Forelimb muscle (tissue), 1 donor: Measurements from ENCODE around the gene IRAK1. TPM values are rescaled to one million over a fixed set of nuclear protein-coding genes. Genes with fewer than 3 reads are reported as not detected.

Experiments used
- DNase-seq: peaks from one replicate; pipeline ENCODE4 v3.0.0-alpha.2; 2013; ENCODE audit warnings: low read depth
- polyA plus RNA-seq: library from polyadenylated mRNA; unstranded; fragments of 120-200 nt; gene quantifications from one replicate; pipeline ENCODE4 v1.2.1, GENCODE V29; 2013; ENCODE audit not compliant: insufficient read length

The IRAK1 gene
- 46.7 TPM for polyA plus RNA-seq

DNA sequence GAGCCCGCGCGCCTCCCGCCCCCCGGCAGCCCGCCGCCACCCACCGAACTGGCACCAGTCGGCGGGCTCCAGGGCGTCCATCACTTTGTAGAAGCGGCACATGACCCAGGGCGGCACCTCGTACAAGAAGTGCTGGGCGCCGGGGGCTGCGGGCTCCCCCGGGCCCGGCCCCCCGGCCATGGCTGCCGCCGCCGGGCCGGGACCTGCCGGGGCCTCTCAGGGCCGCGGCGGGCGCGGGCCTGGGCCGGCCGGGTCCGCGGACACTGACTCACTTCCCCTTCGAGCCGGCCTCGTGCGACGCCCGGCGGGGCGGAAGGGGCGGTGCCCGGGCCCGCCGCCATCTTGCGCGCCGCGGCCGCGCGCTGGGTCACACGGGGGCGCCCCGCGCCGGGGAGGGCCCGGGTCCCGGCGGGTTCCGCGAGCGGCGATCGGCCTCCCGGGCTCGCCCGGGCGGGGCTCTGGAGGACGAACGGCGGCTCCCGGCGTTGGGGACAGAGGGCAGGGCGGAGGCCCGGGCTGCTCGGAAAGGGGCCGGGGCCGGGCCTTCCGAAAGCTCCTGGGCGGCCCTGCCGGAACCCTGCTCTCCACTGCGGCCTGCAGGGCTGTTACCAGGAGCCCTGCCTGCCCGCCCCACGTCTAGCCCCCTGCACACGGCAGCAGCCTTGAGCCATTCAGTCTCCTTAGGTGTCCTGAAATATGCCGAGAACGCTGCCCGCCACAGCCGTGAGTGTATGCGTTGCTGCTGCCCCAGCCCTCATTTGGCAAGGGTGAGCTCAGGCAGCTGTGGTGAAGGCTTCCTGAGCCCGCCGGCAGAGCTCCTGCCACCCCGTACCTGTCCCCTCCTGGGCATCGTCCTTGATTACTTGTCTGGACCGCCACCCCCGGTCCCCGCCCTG lies at the start of gene IRAK1:
TSS of gene IRAK1 (minus strand) at position 270 of the 896 bp plus-strand sequence. CDS start at position 180, 90 bp downstream.
- DNase-seq, result no peak

DNA sequence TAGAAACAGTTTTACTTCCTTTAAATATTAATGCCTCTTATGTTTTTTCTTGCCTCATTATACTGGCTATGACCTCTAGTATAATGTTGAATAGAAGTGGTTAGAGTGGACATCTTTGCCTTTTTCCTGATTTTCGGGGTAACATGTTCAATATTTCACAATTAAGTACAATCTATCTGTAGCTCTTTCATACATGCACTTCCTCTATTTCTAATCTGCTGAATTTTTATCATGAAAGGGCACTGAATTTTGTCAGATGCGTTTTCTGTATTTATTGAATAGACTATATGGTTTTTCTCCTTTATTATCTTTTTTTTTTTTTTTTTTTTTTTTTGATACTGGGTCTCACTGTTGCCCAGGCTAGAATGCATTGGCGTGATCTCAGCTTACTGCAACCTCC lies 48.9 kb upstream of the IRAK1 start:
- no peak for DNase-seq

DNA sequence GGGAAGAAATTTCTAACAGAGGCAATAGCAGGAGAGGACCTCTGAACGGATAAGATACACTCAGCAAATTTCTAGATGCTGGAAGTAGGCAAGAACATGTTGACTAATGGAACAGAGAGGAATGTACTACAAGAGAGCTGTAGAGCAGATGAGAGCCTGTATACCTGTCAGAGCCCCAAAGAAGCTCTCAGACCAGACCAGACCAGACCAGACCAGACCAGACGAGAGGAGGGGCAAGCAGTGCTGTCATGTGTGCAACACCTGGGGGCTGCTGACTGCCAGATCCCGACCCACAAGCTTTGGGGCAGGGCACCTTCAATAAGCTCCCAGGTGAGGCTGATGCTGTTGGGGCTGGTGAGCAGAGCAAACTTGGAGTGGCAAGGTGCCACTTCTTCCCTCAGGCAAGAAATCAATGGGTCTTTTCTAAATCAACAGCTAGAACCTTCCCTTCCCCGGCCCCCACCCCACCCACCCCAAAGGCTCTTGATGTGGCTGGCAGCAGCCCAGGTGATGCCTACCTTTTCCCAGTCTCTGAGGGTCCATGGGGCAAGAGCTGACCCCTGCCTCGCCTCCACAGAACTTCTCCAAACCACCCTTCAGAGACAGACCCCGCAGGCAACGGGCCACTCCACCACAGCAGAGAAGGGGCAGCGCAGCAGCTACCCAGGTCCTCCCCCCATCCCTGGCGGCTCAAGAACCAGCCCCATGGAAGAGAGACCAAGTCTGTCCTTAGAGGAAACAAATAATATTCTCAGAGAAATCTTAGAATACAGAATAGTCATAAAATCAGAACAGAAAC lies 45.1 kb upstream of the IRAK1 start:
- DNase-seq, result no peak

DNA sequence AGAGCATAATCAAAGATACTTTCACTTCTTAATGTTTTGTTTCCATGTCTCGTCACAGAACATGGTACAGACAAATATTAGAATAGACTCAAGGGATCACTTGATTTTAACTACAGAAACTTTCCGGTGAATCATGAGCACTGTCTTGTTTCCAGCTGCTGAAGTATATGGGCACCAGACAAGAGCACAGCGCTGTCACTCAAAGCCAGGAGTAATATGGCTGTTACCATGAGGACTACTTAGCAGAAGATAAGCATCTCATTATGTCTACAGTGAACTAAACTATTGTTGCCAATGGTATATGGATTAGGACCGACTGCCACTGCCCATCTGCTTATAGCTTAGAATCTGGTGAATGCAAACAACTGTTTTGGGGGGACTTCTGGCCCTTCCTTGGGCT lies 43.5 kb upstream of the IRAK1 start:
- DNase-seq, result no peak

DNA sequence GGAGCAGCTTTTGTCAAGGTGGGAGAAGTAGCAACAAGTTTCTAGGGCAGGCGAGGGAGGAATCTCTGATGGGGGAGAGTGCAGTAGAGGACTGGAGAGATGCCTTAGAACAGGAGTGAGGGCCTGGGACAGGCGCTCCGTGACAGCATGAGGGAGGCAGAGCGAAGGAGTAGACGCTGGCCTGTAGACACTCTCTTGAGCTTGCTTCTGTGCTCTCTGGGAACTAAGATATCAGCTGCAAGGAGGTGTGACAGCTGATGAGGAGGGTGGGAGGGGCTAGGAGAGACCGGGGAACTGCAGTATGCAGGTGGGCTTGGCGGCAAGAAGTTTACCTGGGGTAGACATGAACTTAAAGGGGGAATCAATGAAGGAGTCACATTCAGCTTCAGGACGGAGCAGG lies 42.1 kb upstream of the IRAK1 start:
- no peak for DNase-seq

DNA sequence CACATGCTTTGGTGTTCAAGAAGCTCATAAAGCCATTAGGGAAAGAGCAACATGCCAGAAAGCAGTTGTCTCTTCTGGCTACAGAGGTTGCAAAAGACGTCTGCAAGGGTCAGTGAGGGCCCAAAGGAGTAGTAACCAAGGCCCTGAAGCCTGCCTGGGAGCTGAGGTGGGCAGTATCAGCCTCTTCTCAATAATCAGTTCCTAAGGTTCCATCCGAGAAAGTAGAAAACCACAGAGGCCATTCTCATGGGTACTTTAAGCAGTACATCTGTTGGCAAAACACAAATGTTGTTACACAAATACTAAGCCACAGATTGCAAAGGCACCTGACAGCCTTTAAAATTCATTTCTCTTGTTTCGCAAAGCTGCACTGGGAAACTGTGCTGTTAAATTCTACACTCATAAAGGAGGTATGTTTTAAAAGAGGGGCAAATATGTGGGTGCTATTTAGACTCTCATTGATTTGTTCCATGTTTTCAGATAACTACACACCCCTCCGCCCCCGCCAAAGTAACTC lies 40.1 kb upstream of the IRAK1 start:
- no peak for DNase-seq

DNA sequence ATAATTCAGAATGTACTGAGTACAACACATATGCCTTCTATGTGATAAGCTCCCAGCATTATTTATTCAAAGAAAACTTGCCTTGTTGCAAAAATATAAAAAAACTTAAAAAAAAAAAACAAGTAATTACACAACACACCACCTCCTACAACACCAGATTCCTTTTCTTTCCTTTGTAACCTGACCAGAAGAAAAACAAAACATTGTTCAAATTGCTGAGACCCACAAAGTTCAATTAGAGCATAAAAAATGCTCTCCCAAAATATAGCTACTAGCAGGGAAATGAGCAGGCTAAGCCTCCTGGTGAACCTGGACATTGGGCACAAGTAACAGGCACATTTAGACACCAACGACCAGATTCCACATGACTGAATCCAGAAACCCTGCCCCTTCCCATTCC lies 39.5 kb upstream of the IRAK1 start:
- DNase-seq, result no peak

DNA sequence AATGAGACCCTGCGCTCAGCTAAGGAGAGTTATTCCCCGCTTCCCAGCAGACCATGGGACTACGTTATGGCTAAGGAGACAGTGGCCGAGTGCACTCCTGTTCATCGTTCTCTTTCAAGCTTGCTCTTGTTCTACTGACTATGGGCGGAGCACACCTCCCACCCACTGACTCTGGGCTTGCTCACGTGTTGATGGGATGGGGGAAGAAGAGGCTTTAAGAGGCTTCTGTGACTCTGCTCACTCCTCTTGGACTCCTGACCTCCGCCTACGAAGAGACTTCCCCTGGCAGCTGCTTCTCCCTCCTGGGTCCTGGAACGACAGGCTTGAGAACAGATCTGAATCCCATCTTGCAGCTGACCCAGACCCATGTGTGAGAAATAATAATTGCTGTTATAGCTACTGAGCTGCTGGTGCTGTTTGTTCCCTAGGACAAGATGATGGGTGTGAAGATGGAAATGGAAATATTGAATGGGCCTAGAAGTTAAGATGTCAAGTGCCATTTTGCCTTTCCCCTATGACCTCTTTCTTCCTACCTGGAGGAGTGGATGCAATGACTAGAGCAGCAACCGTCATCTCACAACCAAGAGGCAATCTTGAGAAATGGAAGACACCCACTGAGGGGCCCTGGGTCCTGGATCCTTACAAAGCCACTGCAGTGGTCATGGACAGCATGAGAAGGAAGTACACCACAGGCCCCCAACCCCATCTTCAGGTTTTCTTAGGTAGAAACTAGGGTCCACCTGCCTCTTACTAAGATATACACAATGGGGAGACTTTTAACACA lies 38.7 kb upstream of the IRAK1 start:
- DNase-seq, result no peak

DNA sequence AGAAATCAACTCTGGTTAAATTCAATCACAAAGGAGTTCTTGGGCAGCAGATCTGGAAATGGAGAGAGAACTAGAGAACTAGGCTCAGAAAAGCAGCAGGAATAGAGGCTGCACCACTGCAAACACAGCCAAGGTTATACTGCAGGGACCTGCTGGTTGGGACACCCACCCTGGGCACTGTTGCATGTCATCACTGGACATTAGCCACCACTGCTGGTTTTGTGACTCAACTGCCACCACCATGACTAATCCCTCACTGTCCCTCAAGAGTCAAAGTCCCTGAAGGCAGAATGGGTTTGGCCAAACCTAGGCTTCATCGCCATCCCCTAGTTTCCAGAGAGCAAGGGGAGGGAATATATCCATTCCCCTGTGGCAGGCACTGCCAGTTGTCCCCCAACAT lies 38.1 kb upstream of the IRAK1 start:
- DNase-seq, result no peak

DNA sequence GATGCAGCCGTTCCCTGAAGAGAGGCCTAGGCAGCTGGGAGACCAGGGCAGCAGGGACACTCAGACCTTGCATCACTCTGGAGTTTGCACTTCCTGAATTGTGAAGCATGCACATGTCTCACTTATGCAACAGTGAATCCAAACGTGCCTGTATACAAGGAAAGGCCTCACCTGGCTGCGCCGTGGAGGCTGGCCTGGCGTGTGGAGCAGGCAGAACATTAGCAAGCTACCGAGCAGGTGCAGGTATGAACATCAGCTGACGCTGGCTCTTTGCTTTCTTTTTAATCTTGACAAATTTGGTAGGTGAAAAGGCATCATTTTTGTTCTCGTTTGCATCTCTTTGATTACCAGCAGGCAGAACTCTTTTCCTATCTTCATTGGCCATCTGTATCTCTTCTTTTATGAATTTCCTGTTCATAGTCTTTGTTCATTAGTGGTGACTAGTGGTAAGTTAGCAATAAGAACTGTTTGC lies 37.1 kb upstream of the IRAK1 start:
- no peak for DNase-seq

DNA sequence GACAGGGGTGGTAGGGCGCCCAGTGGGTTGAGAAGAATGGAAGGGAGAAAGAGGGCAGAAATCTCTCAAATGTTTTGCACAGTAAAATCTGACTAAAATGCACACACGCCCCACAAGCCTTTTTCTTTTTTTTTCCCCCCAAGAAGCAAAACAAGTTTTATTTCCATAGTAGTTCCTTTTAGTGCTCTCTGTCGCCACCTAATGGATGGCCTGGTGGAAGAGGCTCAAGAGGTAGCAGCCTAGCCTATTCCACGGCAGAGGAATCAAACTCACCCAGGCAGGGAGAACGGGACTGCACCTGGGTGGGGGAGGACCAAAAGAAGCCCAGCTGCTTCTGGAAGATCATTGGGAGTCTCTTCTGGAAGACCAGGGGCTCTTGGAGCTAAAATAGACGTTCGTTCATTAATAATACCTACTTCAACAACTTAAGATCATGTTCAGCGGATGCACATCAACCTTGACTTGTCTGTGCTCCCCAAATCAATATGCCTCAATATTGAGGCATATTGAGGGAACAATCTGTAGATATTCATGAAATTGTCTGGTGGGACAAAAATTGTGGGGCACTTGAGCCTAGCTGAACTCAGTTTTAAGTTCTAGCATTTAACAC lies 31.6 kb upstream of the IRAK1 start:
- DNase-seq, result peak; percentile 26

DNA sequence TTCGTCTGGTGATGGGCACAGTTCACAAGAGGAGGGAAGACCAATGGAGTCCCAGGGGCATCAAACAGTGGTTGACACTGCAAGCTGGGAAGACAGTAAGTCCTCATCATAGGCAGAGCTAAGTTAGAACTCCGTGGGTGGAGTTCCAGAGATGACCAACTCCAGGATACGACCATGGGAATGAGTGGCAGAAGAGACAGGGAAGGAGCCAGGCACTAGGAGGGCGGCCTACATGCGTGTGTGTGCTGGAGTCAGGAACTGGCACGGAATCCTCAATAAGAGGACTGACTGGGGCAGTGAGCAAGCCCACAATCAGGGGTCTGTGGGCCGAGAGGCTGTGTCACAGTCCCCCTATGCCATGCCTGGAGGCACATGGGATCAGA lies 30.4 kb upstream of the IRAK1 start:
- DNase-seq, result no peak

DNA sequence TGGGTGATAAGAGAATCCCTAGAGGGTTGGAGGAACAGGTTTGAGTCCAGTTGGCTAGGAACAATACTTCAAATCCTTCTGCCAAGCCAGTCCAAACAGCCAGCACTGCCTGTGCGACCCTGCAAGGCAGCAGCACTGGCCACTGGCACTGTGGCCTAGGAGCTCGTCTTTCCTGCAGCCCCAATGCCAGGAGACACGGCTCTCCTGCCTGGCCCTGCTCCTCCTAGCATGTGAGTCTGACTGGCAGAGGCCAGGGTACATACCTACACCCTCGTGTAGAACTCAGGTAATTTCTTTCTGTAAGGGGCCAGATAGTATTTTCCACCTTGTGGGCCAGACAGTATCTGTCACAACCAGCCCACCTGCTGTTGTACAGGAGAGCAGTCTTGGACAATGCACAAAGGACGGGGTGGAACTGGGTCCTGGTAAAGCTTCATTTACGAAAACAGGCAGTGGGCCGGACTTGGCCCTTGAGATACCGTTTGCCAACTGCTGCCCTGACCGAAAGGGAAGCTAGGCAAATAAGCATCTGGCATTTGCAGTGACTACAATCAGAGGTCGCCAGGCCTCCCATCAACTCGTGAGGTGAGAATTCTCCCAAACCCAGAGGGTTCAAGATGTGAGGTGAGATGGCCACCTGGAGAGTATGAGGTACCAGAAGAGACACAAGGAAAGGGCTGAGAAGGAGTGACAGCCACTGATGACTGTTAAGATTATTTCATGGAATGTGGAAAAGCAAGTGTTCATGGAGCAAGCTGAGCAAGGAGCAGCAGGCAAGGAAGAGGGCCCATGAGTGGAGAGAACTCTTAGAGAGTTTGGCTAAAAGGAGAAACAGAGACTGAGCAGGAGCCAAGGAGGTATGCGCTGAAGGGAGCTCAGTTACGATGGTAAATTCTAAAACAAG lies 29.8 kb upstream of the IRAK1 start:
- DNase-seq, result no peak

DNA sequence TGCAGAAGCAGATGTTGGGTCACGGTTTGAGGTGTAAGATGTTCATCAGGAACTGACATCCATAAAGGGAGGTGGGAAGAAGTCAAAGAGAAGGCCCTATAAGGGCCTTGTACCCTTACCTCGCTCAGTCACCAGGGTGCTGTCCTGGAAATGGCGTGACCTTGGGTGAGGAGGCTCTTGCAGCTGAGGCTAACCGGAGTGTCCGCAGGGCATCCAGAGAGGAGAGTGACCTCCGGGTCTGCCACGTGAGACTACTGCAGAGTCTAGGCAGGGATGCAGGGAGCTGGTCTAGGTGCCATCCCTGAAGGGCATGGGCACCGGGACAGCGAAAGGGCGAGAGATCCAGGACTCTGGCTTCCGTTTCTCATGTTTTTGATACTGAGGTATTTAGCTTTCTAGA lies 28.7 kb upstream of the IRAK1 start:
- no peak for DNase-seq

DNA sequence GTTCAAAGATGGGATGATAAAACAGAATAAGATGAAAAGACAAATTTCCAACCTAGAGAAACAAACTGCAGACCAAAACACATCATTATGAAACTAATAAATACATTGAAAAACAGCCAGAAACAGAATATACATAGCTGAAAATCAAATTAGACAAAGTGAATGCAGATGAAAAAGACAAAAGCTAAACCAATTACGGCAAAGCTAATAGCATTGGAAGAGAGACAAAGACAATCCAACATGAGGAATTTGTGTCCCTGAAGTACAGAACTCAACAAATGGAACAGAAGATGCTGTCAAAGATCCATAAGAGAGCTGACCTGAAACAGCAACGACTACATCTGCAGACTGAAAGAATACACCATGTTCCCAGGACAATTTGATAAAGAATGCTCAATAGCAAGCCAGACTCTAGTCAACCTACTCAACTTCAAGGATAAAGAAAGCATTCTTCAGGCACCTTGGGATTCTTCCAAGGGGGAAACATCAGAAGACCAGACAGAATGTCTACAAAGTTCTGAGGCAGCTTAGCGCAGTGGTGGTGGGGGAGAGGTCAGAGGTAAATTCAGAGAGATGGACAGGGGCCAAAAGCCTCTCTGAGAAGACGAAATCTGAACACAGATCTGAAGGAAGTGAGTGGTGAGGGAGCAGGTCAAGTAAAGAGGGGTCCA lies 27.4 kb upstream of the IRAK1 start:
- DNase-seq, result no peak

DNA sequence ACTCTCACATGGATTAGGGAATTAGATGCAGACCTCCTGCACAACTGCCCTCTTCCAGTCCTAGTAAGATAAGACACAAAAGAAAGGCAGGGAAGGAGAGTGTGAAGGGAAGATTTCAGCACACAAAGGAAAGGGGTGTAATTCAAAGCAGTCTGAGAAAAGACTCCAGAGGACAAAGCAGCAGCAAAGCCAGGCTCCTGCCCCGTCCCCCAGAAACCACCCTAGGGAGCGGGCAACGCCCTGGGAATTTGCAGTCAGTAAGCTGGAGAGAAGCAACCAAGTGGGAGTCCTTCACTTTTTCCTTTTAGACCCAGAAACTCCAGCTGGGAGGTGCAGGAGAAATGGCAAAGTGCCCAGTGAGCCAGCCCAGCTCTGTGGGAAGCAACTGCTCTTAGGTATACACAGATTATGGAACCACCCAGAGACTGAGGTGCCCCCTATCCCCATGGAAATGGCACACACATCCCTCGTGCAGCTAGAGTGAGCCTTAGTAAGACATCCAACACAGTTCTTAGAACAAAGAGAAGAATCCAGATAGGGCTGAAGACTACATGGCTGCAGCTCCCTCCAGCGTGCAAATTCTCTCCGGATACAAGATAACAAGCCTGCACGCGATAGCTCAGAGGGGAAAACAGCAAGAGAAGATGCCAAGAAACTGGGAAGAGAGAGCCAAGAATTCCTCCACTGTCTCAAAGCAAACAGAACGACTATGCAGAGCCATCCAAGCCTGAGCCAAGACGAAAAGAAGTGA lies 26.5 kb upstream of the IRAK1 start:
- DNase-seq, result no peak

DNA sequence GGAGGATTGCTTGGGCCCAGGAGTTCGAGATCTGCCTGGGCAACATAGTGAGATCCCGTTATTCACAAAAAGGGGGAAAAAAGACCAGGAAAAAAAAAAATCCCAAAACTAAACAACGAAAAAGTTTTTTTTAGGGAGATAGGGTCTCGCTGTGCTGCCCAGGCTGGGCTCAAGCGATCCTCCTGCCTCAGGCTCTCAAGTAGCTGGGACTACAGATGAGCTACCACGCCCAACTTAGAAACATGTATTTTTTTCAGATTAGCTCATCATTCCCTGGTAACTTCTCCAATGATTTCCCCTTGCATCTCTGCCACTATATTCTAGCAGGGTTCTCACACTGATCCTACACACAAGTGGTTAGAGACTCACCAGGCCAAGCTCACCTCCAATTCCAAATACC lies 24.4 kb upstream of the IRAK1 start:
- DNase-seq, result no peak

DNA sequence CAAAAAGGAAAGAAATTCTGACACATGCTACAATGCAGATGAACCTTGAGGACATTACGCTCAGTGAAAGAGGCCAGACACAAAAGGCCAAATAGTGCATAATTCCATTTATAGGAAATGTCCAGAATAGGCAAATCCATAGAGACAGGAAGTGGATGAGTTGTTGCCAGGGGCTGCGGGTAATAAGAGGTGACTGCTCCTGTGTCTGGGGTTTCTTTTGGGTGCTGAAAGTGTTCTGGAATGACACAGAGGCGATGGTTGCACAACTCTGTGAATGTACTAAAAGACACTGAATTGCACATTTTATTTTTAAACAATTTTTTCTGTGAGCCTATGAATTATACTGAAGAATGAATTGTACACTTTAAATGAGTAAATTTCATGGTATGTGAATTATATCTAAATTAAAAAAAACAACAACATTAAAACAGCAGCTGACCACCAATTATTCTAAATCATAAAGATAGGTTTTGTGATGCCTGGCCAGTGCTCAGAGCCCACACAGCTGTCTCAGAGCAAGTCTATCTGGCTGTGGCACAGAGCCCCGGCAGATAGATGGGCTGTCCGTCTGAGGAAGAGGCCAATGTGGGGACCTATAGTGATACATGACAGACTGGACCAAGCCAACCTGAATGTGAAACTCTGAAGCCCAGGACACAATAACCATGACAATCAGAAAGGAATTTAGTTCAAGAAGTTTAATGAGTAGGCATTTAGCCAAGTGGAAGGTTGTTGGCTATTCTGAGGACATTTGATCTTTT lies 23.5 kb upstream of the IRAK1 start:
- no peak for DNase-seq
